HG03520 (cell line): Measurements from ENCODE around the gene MED22.
A peak's percentile ranks its signal among the peaks of the same experiment; 100 is the strongest.
"Not testable (repeated sequence)": the region's sequence is repeated elsewhere in the genome, so short reads cannot be mapped to it uniquely, and the experiment has no call there.

Experiments used
- ATAC-seq: cut with Tn5 transposase; IDR thresholded peaks from one replicate; pipeline ENCODE4 v1.9.1; 2021; ENCODE audit warnings: mild to moderate bottlenecking, moderate library complexity; ENCODE audit not compliant: unreplicated experiment

The MED22 gene

GRCh38 chr9:133347985-133348717, at the start of gene MED22, which contains the start of gene RPL7A:
TSS of gene MED22 (minus strand) at chr9:133348131. CDS start at chr9:133346662, 1,469 bp downstream.
TSS of gene RPL7A (plus strand) at chr9:133348218. CDS start at chr9:133348244, 26 bp downstream.
- ATAC-seq = peak; percentile 69

GRCh38 chr9:133397370-133397769, 49.4 kb upstream of the MED22 start:
- no peak for ATAC-seq

DNA sequence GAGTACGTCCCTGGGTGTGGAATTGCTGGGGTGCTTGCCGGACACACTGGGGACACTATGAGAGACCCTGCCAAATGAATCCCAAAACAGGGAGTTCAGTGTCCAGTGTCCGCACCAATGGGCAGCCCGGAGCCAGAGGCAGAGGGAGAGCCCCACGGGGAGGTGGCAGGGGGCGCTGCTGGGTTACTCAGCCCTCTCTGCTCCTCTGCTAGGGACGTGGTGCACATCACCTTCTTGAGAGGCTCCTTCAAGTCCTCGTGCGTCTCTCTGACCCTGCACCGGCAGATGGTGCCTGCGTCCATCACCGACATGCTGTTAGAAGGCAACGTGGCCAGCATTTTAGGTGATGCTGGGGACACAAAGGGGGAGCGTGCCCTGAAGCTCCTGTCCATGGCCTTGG, 49.0 kb upstream of the MED22 start:
- no peak for ATAC-seq

GRCh38 chr9:133394687-133395271, 46.8 kb upstream of the MED22 start:
- no peak for ATAC-seq

DNA sequence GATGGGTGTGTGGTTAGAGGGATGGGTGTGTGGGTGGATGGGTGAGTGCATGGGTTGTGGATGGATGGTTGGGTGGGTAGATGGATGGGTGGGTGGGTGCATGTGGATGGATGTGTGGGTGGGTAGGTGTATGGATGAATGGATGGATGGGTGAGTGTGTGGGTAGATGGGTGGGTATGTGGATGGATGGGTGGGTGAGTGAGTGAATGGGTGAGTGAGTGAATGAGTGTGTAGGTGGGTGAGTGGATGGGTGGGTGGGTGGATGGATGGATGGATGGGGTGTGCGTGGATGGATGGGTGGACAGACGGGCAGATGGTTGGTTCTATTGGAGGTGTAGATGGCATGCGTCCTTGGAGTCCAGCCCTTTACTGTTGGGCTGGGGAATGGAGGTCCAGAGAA, 45.5 kb upstream of the MED22 start:
- ATAC-seq = no peak

GRCh38 chr9:133392308-133392707, 44.4 kb upstream of the MED22 start:
- ATAC-seq = not testable (repeated sequence)

DNA sequence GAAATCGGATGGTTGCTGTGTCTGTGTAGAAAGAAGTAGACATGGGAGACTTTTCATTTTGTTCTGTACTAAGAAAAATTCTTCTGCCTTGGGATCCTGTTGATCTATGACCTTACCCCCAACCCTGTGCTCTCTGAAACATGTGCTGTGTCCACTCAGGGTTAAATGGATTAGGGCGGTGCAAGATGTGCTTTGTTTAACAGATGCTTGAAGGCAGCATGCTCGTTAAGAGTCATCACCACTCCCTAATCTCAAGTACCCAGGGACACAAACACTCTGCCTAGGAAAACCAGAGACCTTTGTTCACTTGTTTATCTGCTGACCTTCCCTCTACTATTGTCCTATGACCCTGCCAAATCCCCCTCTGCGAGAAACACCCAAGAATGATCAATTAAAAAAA, 43.5 kb upstream of the MED22 start:
- not testable (repeated sequence) for ATAC-seq

GRCh38 chr9:133390713-133391112, 42.8 kb upstream of the MED22 start:
- no peak for ATAC-seq

- ATAC-seq = no peak
Observed at GRCh38 chr9:133389562-133389961, 41.6 kb upstream of the MED22 start.

- ATAC-seq = no peak
Observed at GRCh38 chr9:133389025-133389557, 41.2 kb upstream of the MED22 start.

GRCh38 chr9:133387680-133388079, 39.7 kb upstream of the MED22 start:
- no peak for ATAC-seq

DNA sequence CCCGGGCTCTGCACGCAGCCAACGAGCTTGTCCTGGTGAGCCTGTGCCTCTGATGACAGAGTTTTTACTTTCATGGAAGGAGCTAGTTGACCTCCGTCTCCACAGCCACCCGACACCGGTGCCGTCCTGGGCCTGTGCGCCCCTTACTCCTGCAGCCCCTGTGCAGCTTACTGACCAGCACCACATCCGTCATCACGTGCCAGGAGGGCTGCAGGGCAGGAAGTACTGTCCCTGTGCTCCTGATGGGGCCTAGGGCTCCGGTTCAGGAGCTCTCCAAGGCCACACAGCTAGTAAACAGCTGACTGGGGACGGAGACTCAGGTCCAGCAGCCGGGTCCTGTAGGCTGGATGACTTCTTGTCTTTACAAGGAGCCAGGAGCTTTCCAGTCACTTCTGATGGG, 38.4 kb upstream of the MED22 start:
- no peak for ATAC-seq

DNA sequence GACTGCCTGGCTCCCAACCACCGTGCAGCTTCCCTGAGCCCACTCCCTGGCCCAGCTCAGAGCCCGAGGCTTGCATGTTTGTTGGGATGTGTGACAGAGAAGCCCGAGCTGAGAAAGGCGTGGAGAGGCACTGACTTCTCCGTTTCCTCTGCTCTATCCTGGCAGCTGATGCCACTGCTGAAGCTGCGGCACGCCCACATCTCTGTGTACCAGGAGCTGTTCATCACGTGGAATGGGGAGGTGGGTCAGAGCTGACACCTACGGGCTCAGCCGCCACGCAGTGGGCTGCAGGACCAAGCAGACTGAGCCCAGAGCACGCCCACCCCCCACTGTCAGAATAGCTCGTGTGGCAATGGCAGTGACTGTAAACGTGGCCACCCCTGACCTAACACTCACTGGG, 37.5 kb upstream of the MED22 start:
- no peak for ATAC-seq

- no peak for ATAC-seq
Observed at GRCh38 chr9:133384736-133385321, 36.9 kb upstream of the MED22 start.

GRCh38 chr9:133383438-133383837, 35.5 kb upstream of the MED22 start:
- ATAC-seq = no peak

DNA sequence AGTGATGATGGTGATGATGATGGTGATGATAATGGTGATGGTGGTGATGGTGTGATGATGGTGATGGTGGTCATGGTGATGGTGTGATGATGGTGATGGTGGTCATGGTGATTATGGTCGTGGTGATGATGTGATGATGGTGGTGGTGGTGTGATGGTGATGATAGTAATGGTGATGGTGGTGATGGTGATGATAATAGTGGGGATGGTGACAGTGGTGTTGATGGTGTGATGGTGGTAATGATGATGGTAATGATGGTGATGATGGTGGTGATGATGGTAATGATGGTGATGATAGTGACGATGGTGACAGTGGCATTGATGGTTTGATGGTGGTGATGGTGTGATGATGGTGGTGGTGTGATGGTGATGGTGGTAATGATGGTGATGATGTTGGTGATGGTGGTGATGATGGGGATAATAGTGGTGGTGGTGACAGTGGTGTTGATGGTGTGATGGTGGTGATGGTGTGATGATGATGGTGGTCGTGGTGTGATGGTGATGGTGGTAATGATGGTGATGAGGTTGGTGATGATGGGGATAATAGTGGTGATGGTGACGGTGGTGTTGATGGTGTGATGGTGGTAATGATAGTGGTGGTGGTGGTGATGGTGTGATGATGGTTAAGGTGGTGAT, 34.7 kb upstream of the MED22 start:
- no peak for ATAC-seq

DNA sequence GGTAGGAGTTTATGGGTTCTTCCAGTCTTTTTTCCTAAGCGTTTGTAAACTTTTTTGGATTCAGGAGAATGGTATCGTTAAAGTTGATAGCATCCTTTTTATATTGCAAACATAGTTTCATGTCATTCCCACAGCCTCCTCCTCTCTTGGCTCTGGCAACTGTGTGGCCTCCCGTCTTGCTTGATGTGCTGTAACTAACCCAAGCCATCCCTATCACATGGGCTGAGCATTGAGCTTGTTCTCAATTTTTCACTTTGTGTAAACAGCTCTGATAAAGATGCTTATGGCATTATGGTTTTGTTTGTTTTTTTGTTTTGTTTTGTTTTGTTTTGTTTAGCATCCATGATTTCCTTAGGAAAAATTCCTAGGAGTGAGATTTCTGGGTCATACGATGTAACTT, 32.8 kb upstream of the MED22 start:
- no peak for ATAC-seq

GRCh38 chr9:133379153-133380086, 31.5 kb upstream of the MED22 start:
- no peak for ATAC-seq

DNA sequence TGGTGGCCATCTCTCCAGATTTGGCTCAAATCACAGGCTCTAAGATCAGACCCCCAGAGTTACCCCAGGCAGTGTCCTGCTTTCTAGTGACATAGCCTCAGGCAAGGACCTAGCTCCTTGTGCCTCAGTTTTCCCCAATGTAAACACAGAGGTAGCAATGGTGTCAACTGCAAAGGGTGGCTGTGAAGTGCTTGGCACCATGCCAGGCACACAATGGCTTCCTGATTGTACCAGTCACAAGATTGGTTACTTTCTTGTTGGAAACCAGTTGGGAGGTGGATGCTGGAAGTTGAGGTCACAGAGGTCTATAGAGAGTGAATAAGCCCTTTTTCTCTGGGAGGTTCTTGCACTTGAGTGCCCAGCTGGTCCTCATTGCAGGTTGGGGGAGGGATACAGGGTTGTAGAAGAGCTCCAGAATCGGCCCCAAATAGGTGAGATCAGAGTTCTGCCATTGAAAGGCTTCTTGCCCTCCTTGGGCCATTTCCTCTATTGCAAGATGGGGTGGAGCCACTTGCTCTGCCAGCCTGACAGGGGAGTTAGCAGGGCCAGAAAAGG, 30.6 kb upstream of the MED22 start:
- ATAC-seq = no peak

- no peak for ATAC-seq
Observed at GRCh38 chr9:133377721-133378216, 29.8 kb upstream of the MED22 start.
